Umbilical cord (tissue), 1 donor: Measurements from ENCODE around the gene GATA1. TPM values are rescaled to one million over a fixed set of nuclear protein-coding genes. Genes with fewer than 3 reads are reported as not detected.

Experiments used
- total RNA-seq: library from RNA; depleted of rRNA; stranded (reverse); fragments of >200 nt; gene quantifications from one replicate; pipeline ENCODE4 v1.2.3, GENCODE V29; 2014; ENCODE audit warnings: low replicate concordance; ENCODE audit not compliant: insufficient read depth

Gene GATA1
- total RNA-seq, 1 donor from 2014 or later, result not detected

Other genes with a start within 250 kb of the GATA1 start
- gene TBC1D25, start 246.9 kb upstream of the GATA1 start, total RNA-seq, result 2.2 TPM
- gene RBM3, start 212.1 kb upstream of the GATA1 start, total RNA-seq, result 165 TPM
- 64.0 TPM for gene WDR13, start 189.1 kb upstream of the GATA1 start, total RNA-seq
- 0.48 TPM for gene WAS, start 102.8 kb upstream of the GATA1 start, total RNA-seq
- gene SUV39H1, start 89.9 kb upstream of the GATA1 start, total RNA-seq, result 4.6 TPM
- gene GLOD5, start 24.8 kb upstream of the GATA1 start, total RNA-seq, result not detected
- 53.7 TPM for gene HDAC6, start 15.5 kb downstream of the GATA1 start, total RNA-seq
- gene ERAS, start 39.9 kb downstream of the GATA1 start, total RNA-seq, result 5.3 TPM
- not detected for gene PCSK1N, start 49.0 kb downstream of the GATA1 start, total RNA-seq
- gene TIMM17B, start 111.2 kb downstream of the GATA1 start, total RNA-seq, result 25.3 TPM
- gene PQBP1, start 111.3 kb downstream of the GATA1 start, total RNA-seq, result 20.2 TPM
- gene SLC35A2, start 125.1 kb downstream of the GATA1 start, total RNA-seq, result 13.7 TPM
- gene PIM2, start 132.4 kb downstream of the GATA1 start, total RNA-seq, result 7.9 TPM
- 44.5 TPM for gene OTUD5, start 171.0 kb downstream of the GATA1 start, total RNA-seq
- gene KCND1, start 185.3 kb downstream of the GATA1 start, total RNA-seq, result 1.2 TPM
- 20.2 TPM for gene GRIPAP1, start 215.7 kb downstream of the GATA1 start, total RNA-seq